A172 (cell line): ENCODE measurements around the gene LOC128125822. TPM values are rescaled to one million over a fixed set of nuclear protein-coding genes. Genes with fewer than 3 reads are reported as not detected.
A peak's percentile ranks its signal among the peaks of the same experiment; 100 is the strongest.
"Not testable (repeated sequence)": the region's sequence is repeated elsewhere in the genome, so short reads cannot be mapped to it uniquely, and the experiment has no call there.

Experiments
- DNase-seq: peaks from one replicate; pipeline ENCODE4 v3.0.0-alpha.2; 2015; ENCODE audit warnings: low spot score
- total RNA-seq: library from RNA; depleted of rRNA; stranded (reverse); fragments of >200 nt; shearing (Covaris generic); gene quantifications from 2 replicates; pipeline ENCODE4 v1.2.3, GENCODE V29; 2014; rRNA removed

The LOC128125822 gene

DNA sequence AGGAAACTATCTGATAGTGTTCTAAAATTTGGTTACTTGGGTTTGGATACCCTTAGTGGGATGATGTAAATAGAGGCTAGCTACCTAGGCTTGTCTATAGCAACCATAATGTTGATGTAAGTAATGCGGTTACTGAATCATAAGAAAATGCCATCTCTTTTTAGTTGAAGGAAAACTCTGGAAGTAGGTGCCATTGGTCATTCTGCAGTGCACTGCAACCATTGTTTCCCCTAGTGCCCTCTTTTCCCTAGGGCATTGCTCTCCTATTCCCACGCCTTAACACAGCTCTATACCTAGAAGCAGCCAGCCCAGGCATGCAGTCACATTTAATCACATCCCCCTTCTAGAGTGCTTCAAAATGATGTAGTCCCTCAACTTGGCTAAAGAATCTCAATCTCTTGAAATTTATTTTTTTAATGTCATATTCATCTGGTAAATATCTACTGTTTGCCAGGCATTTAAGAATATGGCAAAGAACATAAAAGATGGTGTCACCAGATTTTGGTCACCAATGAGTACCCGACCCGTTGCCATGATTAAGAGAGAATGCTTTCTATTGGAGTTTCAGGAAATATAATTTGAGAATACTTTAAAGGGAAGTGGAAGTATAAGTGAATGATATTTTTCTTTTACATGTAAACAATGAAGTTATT lies 10.4 kb downstream of the LOC128125822 start:
- no peak for DNase-seq

- DNase-seq, result no peak
Measured at GRCh38 chr6:63584125-63584514, 11.8 kb downstream of the LOC128125822 start.

- no peak for DNase-seq
Measured at GRCh38 chr6:63584566-63584965, 12.3 kb downstream of the LOC128125822 start.

DNA sequence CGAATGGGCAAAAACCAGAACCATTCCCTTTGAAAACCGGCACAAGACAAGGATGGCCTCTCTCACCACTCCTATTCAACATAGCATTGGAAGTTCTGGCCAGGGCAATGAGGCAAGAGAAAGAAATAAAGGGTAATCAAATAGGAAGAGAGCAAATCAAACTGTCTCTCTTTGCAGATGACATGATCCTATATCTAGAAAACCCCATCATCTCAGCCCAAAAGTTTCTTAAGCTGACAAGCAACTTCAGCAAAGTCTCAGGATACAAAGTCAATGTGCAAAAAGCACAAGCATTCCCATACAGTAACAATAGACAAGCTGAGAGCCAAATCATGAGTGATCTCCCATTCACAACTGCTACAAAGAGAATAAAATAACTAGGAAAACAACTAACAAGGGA lies 13.4 kb downstream of the LOC128125822 start:
- not testable (repeated sequence) for DNase-seq

DNA sequence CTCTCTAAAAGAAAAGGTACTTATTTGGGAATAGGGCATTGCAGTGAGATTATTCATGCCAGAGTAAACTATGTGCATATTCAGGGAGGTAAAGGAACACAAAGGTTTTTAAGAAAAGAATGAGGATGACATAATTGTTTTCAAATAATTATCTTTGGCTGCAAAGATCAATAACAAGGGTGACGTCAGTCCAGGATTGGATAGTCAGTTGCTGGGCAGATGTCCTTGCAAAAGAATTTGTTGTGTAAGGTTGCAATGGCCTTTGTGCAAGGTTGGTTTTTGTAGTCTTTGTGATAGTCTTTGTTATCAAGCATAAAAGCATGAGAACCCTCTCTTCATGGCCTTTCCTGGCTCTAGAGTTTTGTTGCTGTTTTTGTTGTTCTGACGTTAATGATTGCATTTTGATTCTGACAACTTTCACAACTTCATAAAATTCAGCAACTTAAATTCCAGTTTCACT lies 17.7 kb downstream of the LOC128125822 start:
- DNase-seq, result no peak

DNA sequence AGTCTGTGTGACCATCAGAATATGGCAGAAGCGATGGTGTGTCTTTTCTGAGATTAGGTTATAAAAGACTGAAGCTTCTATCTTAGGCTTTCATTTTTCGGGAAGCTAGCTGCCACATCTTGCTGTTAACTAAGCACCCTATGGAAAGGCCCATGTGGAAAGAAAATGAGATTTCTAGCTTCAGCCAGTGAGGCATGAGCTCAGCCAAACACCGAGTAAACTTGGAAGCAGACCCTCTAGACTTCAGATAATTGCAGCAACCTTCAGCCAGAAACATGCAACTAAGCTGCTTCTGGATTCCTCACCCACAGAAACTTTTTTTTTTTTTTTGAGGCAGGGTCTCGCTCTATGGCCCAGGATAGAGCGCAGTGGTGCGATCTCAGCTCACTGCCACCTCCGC lies 20.6 kb downstream of the LOC128125822 start:
- DNase-seq, result no peak

GRCh38 chr6:63597141-63598048 lies 25.1 kb downstream of the LOC128125822 start:
- no peak for DNase-seq

- DNase-seq, result peak; percentile 47
Measured at GRCh38 chr6:63598049-63599036, 26.1 kb downstream of the LOC128125822 start.

- no peak for DNase-seq
Measured at GRCh38 chr6:63599243-63599642, 27.0 kb downstream of the LOC128125822 start.

- DNase-seq, result no peak
Measured at GRCh38 chr6:63600136-63600535, 27.9 kb downstream of the LOC128125822 start.

GRCh38 chr6:63609231-63609630 lies 37.0 kb downstream of the LOC128125822 start:
- DNase-seq, result no peak

DNA sequence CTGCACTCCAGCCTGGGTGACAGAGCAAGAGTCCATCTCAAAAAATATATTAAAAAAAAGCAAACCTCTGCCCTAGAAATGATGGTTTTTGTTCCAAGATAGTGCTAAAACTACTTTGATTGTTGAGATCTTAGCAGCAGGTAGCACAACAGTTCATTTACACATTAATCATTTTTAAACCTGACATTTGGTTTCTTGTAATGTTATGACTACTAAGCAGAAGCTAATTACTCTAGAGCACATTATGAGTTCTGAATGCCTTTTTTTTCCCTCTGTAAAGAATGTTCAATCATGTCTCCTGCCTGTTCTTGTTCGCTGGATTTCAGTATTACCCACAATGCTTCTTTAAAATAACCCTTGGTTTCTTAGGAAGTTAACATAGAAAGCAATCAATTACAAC lies 38.7 kb downstream of the LOC128125822 start:
- no peak for DNase-seq

- no peak for DNase-seq
Measured at GRCh38 chr6:63611560-63611959, 39.3 kb downstream of the LOC128125822 start.

- DNase-seq, result no peak
Measured at GRCh38 chr6:63615590-63615989, 43.3 kb downstream of the LOC128125822 start.

Other genes with a start within 250 kb of the LOC128125822 start
- 13.5 and 14.4 TPM in 2 replicates for gene PTP4A1, start within 50 bp of the LOC128125822 start, total RNA-seq
- gene PHF3, start 63.3 kb downstream of the LOC128125822 start, total RNA-seq, result 33.0 and 41.9 TPM in 2 replicates